Omental fat pad (tissue), 4 donors: ENCODE measurements around the gene CCNB1. TPM values are rescaled to one million over a fixed set of nuclear protein-coding genes. Genes with fewer than 3 reads are reported as not detected.
"Not testable (repeated sequence)": the region's sequence is repeated elsewhere in the genome, so short reads cannot be mapped to it uniquely, and the experiment has no call there.

Experiments
- ATAC-seq: fragments of 150-250 bp; one replicate; pipeline ENCODE4 v1.9.1; 2016; ENCODE audit warnings: mild to moderate bottlenecking, moderate library complexity; ENCODE audit not compliant: low FRiP score
- DNase-seq: peaks from one replicate; pipeline ENCODE4 v3.0.0-alpha.2; 2019; ENCODE audit warnings: low spot score
- total RNA-seq, 4 donors: library from RNA; depleted of rRNA; stranded (reverse); fragments of >200 nt; gene quantifications; one replicate each; pipeline ENCODE4 v1.1.0, GENCODE V29; 2016
- TF ChIP-seq, protein P1 (sequence below), 3 donors: fragments of 450-650 bp; IDR thresholded peaks; one replicate each; pipeline ENCODE4 v1.5.1; 2016 to 2017; ENCODE audit warnings: antibody characterized with exemption in 3 of 3, mild to moderate bottlenecking in 3 of 3, moderate library complexity in 2 of 3

The CCNB1 gene
- total RNA-seq, 4 donors from 2014 or later: 1.9 to 11.9 (median 2.7) TPM

DNA sequence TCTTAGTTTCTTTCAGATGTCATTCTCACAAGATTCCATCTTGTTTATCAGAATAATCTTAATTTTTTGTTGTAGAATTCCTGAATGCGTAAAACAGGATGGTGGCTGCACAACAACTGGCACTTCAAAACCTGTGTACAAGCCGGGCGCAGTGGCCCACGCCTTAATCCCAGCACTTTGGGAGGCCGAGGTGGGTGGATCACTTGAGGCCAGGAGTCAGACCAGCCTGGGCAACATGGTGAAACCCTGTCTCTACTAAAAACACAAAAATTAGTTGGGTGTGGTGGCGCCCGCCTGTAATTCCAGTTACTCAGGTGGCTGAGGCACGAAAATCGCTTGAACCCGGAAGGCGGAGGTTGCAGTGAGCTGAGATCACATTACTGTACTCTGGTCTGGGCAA, 10.5 kb upstream of the CCNB1 start:
- ATAC-seq: no peak
- TF ChIP-seq, protein P1, sequence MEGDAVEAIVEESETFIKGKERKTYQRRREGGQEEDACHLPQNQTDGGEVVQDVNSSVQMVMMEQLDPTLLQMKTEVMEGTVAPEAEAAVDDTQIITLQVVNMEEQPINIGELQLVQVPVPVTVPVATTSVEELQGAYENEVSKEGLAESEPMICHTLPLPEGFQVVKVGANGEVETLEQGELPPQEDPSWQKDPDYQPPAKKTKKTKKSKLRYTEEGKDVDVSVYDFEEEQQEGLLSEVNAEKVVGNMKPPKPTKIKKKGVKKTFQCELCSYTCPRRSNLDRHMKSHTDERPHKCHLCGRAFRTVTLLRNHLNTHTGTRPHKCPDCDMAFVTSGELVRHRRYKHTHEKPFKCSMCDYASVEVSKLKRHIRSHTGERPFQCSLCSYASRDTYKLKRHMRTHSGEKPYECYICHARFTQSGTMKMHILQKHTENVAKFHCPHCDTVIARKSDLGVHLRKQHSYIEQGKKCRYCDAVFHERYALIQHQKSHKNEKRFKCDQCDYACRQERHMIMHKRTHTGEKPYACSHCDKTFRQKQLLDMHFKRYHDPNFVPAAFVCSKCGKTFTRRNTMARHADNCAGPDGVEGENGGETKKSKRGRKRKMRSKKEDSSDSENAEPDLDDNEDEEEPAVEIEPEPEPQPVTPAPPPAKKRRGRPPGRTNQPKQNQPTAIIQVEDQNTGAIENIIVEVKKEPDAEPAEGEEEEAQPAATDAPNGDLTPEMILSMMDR (IDR thresholded peaks at IDR 0.05): no peak

DNA sequence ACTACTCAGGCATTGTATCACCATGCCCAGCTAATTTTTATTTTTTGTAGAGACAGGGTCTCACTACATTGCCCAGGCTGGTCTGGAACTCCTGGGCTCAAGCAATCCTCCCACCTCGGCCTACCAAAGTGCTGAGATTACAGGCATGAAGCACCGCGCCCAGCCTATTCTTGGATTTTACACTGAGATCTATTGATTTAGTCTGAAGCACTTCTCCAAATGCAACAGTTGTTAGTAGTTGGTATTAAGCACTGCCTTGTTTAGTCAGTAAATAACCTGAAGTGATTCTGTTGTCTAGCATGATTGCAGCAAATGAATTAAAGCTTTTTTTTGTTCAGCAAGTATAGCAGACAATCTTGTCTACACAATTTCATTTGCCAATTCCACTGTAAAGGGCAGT, 8.9 kb upstream of the CCNB1 start:
- TF ChIP-seq, protein P1 (IDR thresholded peaks at IDR 0.05): no peak
- DNase-seq (no peak), ATAC-seq (no peak)

More for the DNA sequence above, 10.5 kb upstream of the CCNB1 start:
- DNase-seq: no peak

DNA sequence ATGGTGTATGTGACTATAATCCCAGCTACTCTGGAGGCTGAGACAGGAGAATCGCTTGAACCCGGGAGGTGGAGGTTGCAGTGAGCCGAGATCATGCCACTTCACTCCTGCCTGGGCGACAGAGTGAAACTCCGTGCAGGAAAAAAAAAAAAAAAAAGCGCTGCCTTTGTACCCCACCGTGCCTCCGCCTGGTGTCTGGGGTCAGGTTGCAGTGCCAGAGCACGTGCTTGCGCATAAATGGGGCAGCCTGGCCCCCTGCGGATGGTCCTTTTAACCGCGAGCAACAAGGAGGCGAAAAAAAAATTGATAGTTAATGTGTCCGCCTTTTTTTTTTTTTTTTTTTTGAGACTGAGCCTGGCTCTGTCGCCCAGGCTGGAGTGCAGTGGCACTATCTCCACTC, 6.3 kb upstream of the CCNB1 start:
- TF ChIP-seq, protein P1 (IDR thresholded peaks at IDR 0.05): no peak
- ATAC-seq (no peak), DNase-seq (no peak)

DNA sequence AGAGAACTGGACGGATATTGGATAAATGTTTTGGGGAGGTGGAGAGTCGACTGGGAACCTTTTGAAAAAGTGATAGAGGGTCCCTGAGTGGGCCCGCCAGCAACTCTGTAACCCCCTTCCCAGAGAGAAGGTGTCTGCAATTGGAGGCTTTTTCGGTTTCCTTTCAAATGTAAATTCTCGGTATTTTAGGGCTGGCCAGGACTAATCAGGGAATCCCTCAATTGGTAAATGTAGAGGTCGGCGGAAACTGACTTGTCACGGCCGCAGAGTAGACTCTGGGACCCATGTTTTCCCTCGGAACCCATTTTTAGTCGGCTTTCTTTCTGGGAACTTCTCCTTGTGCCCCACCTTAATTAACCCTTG, 524 bp downstream of the CCNB1 start:
- ATAC-seq: no peak
- TF ChIP-seq, protein P1 (IDR thresholded peaks at IDR 0.05): no peak
- no peak for DNase-seq

DNA sequence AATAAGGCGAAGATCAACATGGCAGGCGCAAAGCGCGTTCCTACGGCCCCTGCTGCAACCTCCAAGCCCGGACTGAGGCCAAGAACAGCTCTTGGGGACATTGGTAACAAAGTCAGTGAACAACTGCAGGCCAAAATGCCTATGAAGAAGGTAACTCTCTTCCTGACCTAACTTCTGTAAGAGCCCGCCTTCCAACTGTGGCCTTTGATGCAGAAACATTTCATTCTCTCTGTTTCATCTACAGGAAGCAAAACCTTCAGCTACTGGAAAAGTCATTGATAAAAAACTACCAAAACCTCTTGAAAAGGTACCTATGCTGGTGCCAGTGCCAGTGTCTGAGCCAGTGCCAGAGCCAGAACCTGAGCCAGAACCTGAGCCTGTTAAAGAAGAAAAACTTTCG, 979 bp downstream of the CCNB1 start:
- TF ChIP-seq, protein P1 (IDR thresholded peaks at IDR 0.05): no peak
- ATAC-seq: no peak

DNA sequence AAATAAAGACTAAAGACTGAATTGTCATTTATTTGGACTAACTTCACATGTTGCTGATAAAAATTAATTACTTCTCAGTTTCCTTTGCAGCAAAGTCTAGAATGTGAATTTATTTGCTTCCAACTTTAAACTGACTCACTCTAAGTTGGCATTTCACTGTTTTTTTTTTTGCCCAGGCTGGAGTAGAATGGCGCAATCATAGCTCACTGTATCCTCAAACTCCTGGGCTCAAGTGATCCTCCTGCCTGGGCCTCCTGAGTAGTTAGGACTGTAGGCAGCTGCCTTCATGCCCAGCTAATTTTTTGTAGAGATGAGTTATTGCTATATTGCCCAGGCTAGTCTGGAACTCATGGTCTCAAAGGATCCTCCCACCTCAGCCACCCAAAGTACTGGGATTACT, 3.5 kb downstream of the CCNB1 start:
- no peak for ATAC-seq
- DNase-seq: no peak
- TF ChIP-seq, protein P1 (IDR thresholded peaks at IDR 0.05): no peak

More for the DNA sequence above, 979 bp downstream of the CCNB1 start:
- DNase-seq: no peak

DNA sequence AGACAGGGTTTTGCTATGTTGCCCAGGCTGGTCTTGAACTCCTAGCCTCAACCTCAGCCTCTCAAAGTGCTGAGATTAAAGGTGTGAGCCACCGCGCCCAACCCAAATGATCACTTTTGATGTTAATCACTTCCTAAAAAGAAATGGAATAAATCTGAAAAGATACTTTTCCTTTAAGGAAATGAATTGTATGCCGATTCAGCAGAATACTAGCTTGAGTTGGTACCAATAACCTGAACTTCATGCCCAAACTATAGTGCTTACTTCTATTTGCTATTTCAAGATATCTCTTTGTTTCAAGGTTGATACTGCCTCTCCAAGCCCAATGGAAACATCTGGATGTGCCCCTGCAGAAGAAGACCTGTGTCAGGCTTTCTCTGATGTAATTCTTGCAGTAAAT, 4.0 kb downstream of the CCNB1 start:
- TF ChIP-seq, protein P1 (IDR thresholded peaks at IDR 0.05): no peak

DNA sequence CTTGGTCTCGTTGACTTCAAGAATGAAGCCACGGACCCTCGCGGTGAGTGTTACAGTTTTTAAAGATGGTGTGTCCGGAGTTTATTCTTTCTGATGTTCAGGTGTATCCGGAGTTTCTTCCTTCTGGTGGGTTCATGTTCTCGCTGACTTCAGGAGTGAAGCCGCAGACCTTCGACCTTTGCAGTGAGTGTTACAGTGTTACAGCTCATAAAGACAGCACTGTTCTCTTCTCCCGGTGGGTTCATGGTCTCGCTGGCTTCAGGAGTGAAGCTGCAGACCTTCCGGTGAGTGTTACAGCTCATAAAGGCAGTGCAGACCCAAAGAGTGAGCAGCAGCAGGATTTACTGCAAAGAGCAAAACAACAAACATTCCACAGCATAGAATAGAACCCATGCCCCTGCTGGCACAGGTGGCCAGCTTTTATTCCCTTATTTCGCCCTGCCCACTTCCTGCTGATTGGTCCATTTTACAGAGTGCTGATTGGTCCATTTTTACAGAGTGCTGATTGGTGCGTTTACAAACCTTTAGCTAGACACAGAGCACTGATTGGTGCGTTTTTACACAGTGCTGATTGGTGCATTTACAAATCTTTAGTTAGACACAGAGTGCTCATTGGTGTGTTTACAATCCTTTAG, 14.8 kb downstream of the CCNB1 start:
- ATAC-seq, DNase-seq: not testable (repeated sequence)

More for the DNA sequence above, 4.0 kb downstream of the CCNB1 start:
- ATAC-seq: no peak
- no peak for DNase-seq
